Kidney (tissue), 14 donors: ENCODE results near the gene C1orf35. TPM values are rescaled to one million over a fixed set of nuclear protein-coding genes. Genes with fewer than 3 reads are reported as not detected.

Experiments
- DNase-seq, 5 donors: peaks; one replicate each; pipeline ENCODE4 v3.0.0-alpha.2; 2013 to 2020
- FAIRE-seq: peaks from 2 replicates; lab custom pipeline; 2012; peaks lifted over from hg19 to GRCh38; lab: Jason Lieb, UNC
- H3K27ac ChIP-seq, 2 donors: one replicate each; pipeline ENCODE4 v1.7.0; 2013; ENCODE audit warnings: low read depth in 2 of 2, low read length in 2 of 2, inconsistent platforms in 1 of 2
- H3K27me3 ChIP-seq: one replicate; pipeline ENCODE4 v1.7.1; 2013; ENCODE audit warnings: low read length, inconsistent platforms; ENCODE audit not compliant: control insufficient read depth, insufficient read depth
- H3K36me3 ChIP-seq, 3 donors: one replicate each; pipeline versions ENCODE4 v1.7.0 to v1.7.1; 2013; ENCODE audit warnings: low read length in 3 of 3, control low read depth in 1 of 3, inconsistent platforms in 1 of 3; ENCODE audit not compliant: insufficient read depth in 3 of 3, control insufficient read depth in 2 of 3
- H3K4me1 ChIP-seq, 3 donors: one replicate each; pipeline versions ENCODE4 v1.7.0 to v1.7.1; 2013; ENCODE audit warnings: low read length in 3 of 3, inconsistent platforms in 1 of 3, low read depth in 1 of 3; ENCODE audit not compliant: control insufficient read depth in 2 of 3, insufficient read depth in 2 of 3
- H3K4me3 ChIP-seq, 3 donors: one replicate each; pipeline versions ENCODE4 v1.7.0 to v1.8.1; 2013; ENCODE audit warnings: low read length in 3 of 3, control low read depth in 1 of 3, inconsistent platforms in 1 of 3
- H3K9ac ChIP-seq, 3 donors: one replicate each; pipeline versions ENCODE4 v1.7.0 to v1.7.1; 2013; ENCODE audit warnings: low read length in 3 of 3, control low read depth in 1 of 3, inconsistent platforms in 1 of 3
- H3K9me3 ChIP-seq, 3 donors: one replicate each; pipeline versions ENCODE4 v1.7.0 to v1.7.1; 2013; ENCODE audit warnings: low read length in 3 of 3, control low read depth in 1 of 3, inconsistent platforms in 1 of 3; ENCODE audit not compliant: control insufficient read depth in 2 of 3, insufficient read depth in 1 of 3
- intact Hi-C: fragments of 100-400 bp; cut with DNase I; formaldehyde crosslinking; loops from one replicate; pipeline ENCODE4 v1.11.1; 2022
- polyA plus RNA-seq: library from polyadenylated mRNA; stranded (reverse); fragments of 350-450 nt; fragmentation: Illumina TruSeq; extraction: RNeasy Lipid Tissue Mini Kit (QIAGEN cat#74804); gene quantifications from one replicate; pipeline ENCODE4 v1.2.3, GENCODE V29; 2014; ENCODE audit warnings: low read depth, low replicate concordance; ENCODE audit not compliant: insufficient read depth
- total RNA-seq: library from RNA; stranded (reverse); fragmentation: NEBNext Ultra II Directional; extraction: Animal tissue kit (Norgen Biotek cat#: 25700); gene quantifications from one replicate; pipeline ENCODE4 v1.2.1, GENCODE V29; 2021
- TF ChIP-seq, protein P1 (sequence below): IDR thresholded peaks from 3 replicates; pipeline ENCODE4 v1.5.1; 2012; ENCODE audit warnings: mild to moderate bottlenecking, moderate library complexity, borderline replicate concordance; ENCODE audit not compliant: insufficient read depth; ENCODE audit errors: extremely low read depth
- donor health status: control.
- donor health status: control.
- donor health status: control.
- donor health status: control.
- donor health status: control.
- donor health status: DM: yes; HTN: yes; CAD: no.
- donor health status: Normal renal cell carcinoma (clear cell type).

The C1orf35 gene
- total and polyA plus RNA-seq, 2 donors from 2014 or later = 17.4 to 17.6 TPM

DNA sequence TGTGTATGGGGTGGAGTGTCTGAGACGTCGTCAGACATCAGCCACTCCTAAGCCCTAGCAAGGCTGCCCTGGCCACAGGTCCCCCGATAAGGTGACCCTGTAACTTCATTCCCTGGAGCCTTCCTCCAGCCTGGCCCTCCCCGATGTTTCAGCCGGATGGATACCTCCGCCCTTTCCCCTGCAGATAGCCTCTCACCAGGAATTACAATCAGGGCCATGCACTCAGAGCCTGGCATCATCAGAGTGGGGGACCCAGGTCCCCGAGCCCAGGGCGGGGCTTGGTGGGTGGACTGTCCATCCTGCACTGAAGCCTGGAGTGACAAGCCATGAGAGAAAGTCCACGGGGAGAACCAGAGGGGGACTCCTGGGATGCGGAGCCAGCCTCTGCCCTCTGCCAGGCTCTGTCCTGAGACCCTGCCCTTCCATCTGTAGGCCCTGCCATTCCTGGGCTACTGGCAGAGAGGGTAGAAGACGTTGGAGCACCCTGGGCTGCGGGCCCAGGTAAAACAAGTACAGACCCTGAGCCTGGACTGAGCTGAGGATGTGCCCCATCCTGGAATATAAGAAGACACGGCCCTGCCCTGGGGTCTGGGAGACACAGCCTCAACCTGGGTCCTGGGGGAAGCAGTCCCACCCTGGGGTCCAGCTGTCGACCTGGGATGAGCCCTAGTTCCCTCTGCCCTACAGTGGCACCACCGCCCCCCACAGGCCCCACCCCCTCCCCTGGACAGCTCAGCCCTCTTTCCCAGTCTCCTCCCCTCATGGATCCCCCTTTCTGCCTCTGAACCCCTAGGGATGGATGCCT lies 37.4 kb downstream of the C1orf35 start:
- H3K27me3 ChIP-seq = peaks cover 8% of the 10 kb centered on the region
- peak in 1 of 5 donors; percentile 30 for DNase-seq
- intact Hi-C loops = no loop called here
- no peak overlapping the region for H3K4me3 ChIP-seq
- FAIRE-seq = no peak
- H3K9me3 ChIP-seq = no peaks in the 10 kb centered on the region
- H3K27ac ChIP-seq = no peak overlapping the region
- TF ChIP-seq, protein P1, sequence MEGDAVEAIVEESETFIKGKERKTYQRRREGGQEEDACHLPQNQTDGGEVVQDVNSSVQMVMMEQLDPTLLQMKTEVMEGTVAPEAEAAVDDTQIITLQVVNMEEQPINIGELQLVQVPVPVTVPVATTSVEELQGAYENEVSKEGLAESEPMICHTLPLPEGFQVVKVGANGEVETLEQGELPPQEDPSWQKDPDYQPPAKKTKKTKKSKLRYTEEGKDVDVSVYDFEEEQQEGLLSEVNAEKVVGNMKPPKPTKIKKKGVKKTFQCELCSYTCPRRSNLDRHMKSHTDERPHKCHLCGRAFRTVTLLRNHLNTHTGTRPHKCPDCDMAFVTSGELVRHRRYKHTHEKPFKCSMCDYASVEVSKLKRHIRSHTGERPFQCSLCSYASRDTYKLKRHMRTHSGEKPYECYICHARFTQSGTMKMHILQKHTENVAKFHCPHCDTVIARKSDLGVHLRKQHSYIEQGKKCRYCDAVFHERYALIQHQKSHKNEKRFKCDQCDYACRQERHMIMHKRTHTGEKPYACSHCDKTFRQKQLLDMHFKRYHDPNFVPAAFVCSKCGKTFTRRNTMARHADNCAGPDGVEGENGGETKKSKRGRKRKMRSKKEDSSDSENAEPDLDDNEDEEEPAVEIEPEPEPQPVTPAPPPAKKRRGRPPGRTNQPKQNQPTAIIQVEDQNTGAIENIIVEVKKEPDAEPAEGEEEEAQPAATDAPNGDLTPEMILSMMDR = no peak
- H3K9ac ChIP-seq = no peak overlapping the region
- H3K36me3 ChIP-seq = no peaks in the 10 kb centered on the region
- no peaks in the 10 kb centered on the region for H3K4me1 ChIP-seq

DNA sequence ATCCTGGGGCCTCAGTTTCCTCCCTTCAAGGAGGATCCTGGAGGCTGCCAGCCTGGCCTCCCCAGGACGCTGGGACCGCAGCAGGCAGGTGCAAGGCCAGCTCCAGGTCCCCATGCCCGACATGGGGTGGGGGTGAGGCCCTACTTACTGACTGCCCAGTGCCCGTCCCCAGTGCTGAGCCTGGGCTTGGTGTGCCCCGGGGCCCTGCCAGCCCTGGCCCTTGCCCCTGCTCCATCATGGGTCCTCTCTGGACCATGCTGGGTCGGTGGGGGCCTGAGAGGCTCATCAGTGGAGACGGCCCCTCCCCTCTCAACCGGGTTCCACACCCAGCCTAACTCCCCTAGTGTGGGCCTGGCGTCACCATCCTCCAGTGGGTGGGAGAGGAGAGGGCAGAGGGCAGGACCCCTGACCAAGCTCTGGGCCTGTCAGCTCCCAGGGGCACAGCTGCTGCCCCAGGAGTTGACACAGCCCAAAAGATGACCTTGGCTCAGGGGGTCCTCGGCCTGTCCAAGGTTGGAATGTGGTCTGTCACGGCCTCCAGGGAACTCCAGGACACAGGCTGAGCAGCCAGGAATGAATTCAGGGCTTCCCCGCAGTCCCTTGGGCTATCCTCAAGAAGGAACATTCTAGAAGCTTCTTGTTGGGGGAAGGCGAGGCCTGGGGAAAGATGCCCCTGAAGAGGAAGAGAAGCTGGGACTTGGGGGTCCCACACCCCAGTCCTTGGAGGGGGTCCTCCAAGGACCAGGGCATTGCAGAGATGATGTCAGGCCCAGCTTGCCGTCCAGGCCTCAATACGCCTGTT lies 38.2 kb downstream of the C1orf35 start:
- Histone ChIP-seq H3K4me3 (no peak overlapping the region), H3K27ac (no peak overlapping the region), H3K36me3 (no peaks in the 10 kb centered on the region), H3K4me1 (peaks cover 0 to 2% (median 0%) of the 10 kb centered on the region in 3 donors), H3K27me3 (peaks cover 10% of the 10 kb centered on the region), H3K9ac (no peak overlapping the region), H3K9me3 (no peaks in the 10 kb centered on the region)
- intact Hi-C loops = no loop called here
- DNase-seq (peak in 1 of 5 donors; percentile 31), FAIRE-seq (no peak)
- TF ChIP-seq, protein P1 = no peak

DNA sequence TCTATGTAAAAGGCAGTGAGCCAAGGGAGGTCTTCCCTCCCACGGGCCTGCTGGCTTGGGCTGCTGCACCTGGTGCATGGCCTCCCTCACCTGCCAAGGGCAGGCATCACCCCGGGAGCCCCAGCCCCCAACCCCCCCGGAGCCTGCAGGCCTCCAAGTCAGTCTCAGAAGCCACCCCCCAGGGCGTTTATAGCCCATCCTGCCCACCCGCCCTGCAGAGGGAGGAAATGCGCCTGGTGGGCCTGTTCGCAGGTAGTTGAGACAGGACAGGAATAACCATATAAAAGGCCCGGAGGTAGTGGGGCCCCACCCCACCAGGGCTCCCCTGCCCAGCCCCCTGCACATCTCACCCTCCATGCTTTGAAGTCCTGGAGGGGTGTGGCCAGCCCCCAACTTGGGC lies 38.8 kb downstream of the C1orf35 start:
- DNase-seq (peak in 2 of 5 donors; percentile 34 to 59), FAIRE-seq (no peak)
- TF ChIP-seq, protein P1 = no peak
- Histone ChIP-seq H3K9ac (no peak overlapping the region), H3K27ac (no peak overlapping the region), H3K9me3 (no peaks in the 10 kb centered on the region), H3K27me3 (peaks cover 10% of the 10 kb centered on the region), H3K4me1 (peaks cover 0 to 2% (median 0%) of the 10 kb centered on the region in 3 donors), H3K36me3 (no peaks in the 10 kb centered on the region), H3K4me3 (no peak overlapping the region)
- intact Hi-C loops = no loop called here
